DMS53 (cell line): ENCODE measurements around the gene UBN2.
"Not testable (repeated sequence)": the region's sequence is repeated elsewhere in the genome, so short reads cannot be mapped to it uniquely, and the experiment has no call there.

Source experiments
- DNase-seq: peaks from one replicate; lab custom pipeline; 2025; lab: John Stamatoyannopoulos, UW

UBN2 gene

DNA sequence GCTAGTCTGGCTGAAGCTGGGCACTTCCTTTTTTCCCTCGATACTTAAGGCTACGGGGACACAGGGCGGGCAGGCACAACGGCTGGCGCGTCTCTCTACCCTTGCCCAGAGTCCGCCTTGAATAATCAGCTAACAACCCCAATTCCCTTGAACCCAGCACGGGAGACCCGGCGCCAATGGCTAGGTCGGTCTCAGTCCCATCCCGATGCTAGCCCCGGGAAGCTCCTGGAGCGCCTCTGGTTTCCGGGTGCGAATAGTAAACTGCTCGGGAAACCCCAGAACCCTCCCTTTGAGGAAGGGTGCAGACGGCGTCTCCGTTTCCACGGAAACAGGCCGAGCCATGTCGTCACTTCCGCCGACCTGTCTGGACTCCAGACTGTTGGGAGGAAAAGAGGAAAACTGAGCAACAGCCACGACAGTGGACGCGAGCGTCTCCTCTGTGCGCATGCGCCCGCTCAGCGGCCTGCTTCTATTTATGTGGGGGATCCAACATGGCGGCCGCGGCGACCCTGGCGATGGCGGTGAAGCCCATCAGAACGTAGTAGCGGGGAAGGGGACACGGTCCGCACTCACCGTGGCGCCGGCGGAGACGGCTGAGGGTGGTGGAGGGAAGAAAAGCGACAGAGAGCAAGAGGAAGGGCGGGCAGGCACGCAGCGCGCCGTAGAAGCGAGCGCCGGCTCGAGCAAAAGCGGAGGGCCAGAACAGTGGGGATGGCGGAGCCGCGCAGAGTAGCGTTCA, at the start of gene UBN2:
Gene UBN2, plus strand, starts transcription at position 464 of the 739 bp plus-strand sequence. Its CDS starts 248 bp downstream, at position 712.
- peak; percentile 99 for DNase-seq

DNA sequence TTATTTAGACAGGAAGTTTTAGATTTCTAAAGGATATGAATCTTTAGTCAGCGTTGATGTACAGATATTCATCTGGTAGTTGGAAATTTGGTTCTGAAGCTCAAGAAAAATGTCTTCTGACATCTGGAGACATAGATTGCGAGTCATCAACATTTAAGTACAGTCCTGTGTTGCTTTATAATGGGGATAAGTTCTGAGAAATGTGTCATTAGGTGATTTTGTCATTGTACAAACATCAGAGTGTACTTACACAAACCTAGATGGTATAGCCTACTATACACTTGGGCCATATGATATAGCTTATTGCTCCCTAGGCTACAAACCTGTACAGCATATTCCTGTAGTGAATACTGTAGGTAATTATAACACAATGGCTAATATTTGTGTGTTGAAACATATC, 49.6 kb upstream of the UBN2 start:
- DNase-seq: no peak

GRCh38 chr7:139182363-139182762, 48.7 kb upstream of the UBN2 start:
- no peak for DNase-seq

- no peak for DNase-seq
These were observed 47.8 kb upstream of the UBN2 start for GRCh38 chr7:139183251-139183650.

DNA sequence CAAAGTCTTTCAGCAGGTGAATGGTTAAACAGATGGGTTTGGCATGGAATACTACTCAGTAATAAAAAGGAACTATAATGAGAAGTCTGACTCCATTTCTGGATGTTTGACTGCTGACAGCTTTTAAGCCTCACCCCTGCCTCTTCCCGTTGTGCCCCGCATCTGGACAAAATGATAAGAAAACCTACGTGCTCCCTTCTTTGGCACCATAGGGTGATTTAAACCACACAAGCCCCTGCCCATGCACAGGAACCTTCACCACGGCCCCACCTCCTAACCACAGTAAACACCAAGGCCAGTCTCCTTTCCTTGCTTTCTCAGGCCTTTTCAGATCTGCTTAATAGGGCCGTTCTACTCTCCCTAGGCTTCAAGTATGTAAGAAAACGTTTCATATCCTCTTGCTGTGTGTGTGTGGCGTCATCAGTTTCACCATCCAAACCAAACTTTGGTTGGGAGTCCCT, 47.1 kb upstream of the UBN2 start:
- DNase-seq: no peak

- no peak for DNase-seq
These were observed 44.9 kb upstream of the UBN2 start for GRCh38 chr7:139186146-139186545.

DNA sequence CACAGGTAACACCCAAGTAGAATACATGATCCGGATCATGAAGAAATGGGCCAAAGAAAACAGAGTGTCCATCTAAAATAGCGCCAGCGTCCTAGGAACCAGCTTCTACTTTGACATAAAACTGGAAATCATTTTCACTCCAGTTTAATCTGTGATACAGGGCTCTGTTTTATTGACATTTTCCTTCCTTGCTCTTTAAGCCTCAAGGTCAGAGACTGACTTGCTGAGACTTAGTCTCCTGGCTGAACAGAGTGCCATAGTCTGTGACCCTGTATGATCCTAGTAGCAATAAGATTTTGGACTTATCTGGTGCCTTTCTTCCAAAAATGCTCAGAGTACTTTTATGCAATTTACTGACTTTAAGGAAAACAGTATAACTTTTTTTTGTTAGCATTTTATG, 41.7 kb upstream of the UBN2 start:
- no peak for DNase-seq

DNA sequence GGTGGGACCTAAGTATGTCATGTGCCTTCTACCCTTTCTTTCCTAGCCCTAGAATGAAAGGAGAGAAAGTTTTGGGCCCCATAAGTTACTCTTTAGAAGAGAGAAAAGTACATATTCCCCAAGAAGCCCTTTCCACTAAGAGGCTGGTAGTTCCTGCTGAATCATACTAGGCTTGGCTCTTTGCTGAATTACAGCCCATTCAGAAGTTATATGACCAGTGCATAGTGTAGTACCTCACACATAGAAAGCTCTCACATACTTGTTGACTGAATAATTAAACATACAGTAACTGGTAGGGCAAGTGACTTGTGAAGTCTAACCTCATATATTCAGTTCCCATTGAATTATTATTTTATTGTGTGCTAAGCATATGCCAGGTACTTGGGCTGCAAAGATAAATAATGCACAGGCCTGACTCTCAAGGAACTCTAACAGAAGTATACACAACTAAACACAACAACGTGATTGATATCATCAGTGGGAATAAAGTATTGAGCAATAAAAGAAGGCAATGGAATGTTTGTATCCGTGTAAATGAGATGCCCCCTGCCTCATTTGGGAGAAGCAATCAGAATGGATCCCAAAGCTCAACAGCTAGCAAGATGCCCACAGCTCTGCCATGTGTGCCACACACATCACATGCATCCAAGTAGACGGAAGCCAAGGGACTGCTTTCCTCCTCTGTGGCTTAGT, 38.9 kb upstream of the UBN2 start:
- DNase-seq: no peak

- DNase-seq: no peak
These were observed 30.7 kb upstream of the UBN2 start for GRCh38 chr7:139200382-139200781.

GRCh38 chr7:139203992-139204391, 27.0 kb upstream of the UBN2 start:
- DNase-seq: no peak

GRCh38 chr7:139205843-139206242, 25.2 kb upstream of the UBN2 start:
- DNase-seq: no peak

DNA sequence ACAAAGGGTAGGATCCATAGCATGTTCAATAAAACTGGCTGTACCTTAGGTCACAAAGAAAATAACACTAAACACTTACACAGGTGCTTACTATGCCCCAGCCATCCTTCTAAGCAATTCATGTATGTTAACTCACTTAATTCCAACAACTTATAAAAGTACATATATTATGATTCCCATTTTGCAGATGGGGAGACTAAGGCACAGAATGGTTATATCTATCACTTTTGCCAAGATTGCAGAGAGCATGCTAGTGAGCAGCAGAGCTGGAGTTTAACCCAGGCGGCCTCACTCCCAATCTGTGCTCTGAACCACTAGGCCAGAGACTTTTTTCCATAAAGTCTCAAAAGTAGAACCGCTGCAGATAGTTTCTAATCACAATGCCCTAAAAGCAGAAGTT, 18.9 kb upstream of the UBN2 start:
- DNase-seq: no peak

- DNase-seq: not testable (repeated sequence)
These were observed 17.5 kb upstream of the UBN2 start for GRCh38 chr7:139213489-139213888.

GRCh38 chr7:139218173-139218572, 12.9 kb upstream of the UBN2 start:
- DNase-seq: no peak

GRCh38 chr7:139224219-139224618, 6.8 kb upstream of the UBN2 start:
- DNase-seq: no peak

DNA sequence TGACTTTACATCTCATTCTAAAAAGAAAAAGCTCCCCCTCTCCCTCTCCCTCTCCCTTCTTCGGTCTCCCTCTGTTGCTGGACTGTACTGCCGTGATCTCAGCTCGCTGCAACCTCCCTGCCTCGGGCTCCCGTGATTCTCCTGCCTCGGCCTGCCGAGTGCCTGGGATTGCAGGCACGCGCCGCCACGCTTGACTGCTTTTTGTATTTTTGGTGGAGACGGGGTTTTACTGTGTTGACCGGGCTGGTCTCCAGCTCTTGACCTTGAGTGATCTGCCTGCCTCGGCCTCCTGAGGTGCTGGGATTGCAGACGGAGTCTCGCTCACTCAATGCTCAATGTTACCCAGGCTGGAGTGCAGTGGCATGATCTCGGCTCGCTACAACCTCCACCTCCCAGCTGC, 6.2 kb upstream of the UBN2 start:
- peak; percentile 28 for DNase-seq

- DNase-seq: not testable (repeated sequence)
These were observed 5.5 kb upstream of the UBN2 start for GRCh38 chr7:139225286-139226157.

DNA sequence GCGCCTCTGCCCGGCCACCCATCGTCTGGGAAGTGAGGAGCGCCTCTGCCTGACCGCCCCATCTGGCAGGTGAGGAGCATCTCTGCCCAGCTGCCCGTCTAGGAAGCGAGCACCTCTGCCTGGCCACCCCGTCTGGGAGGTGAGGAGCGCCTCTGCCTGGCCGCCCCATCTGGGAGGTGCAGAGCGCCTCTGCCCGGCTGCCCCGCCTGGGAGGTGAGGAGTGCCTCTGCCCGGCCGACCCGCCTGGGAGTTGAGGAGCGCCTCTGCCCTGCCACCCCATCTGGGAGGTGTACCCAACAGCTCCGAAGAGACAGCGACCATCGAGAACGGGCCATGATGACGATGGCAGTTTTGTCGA, 4.9 kb upstream of the UBN2 start:
- not testable (repeated sequence) for DNase-seq

- DNase-seq: not testable (repeated sequence)
These were observed 4.0 kb upstream of the UBN2 start for GRCh38 chr7:139226988-139227488.

DNA sequence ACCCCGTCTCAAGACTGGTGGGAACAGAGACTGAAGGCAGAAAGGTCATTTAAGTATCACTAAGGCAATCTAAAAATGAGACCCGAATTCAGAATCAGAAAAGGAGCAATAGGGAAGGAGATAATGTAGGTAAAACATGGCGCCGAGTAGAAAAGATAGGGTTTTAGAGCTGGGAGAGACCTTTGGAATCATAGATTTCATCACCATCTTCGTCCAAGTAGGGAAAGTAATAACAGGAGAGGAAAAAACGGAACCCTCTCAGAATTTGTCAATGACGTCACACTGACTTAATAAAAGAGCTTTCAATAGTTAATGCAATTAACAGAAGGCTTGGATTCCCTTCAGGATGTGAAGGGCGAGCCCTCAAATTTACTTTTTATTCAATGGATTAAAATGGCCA, 1.0 kb upstream of the UBN2 start:
- peak; percentile 29 for DNase-seq

DNA sequence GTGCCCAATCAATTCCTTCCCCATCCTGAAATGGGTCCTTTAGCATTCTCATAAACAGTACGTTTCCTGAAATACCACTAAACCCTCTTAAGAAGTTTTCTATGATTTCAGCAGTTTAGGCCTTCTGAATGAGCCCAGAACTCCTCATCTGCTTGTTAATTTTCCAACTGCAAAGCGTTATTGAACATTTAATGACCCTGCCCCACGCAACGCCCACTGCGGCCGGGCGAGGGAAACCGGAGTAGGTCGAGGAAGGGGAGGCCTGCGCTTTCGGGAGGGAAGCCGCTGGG, 608 bp upstream of the UBN2 start:
- no peak for DNase-seq

DNA sequence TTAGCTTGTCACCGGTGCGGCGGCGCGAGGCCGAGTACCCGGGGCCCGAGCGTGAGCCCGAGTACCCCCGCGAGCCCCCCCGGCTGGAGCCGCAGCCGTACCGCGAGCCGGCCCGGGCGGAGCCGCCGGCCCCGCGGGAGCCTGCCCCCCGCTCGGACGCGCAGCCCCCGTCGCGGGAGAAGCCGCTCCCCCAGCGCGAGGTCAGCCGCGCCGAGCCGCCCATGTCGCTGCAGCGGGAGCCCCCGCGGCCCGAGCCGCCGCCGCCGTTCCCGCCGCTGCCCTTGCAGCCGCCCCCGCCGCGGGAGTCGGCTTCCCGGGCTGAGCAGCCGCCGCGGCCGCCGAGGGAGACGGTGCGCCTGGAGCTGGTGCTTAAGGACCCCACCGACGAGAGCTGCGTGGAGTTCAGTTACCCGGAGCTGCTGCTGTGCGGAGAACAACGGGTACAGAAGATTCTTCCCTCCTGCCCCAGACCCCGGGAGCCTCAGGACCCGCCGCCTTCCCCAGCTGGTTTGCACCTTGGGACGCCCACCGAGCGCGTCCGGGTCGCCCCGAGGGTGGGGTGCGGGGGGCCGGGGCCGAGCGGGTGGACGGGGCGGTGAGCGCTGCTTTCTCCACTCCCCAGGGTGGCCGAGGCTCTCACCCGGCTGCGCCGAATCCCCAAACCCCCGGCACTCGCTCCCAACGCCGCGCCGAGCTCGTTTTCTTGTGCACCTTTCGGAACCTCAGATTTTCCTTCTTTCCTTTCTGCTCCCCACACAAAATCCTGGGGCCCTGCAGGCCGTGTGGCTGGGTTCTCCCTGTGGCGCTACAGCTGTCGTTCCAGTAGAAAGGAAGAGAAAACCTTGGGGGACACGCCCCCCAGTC, 708 bp downstream of the UBN2 start:
- DNase-seq: peak; percentile 73
